T-helper 1 cell treated with Interleukin-12 subunit alpha and Interleukin-12 subunit beta and Interleukin-4 antibody, amounts not matched to agents 30 ng/mL and 1 ng/mL, for 36 hours (primary cell): Measurements from ENCODE around the gene DMD. TPM values are rescaled to one million over a fixed set of nuclear protein-coding genes. Genes with fewer than 3 reads are reported as not detected.

Experiments used
- intact Hi-C: fragments of 100-400 bp; cut with micrococcal nuclease; formaldehyde crosslinking; loops from one replicate; pipeline ENCODE4 v1.15.1; 2024
- total RNA-seq: library from RNA; stranded (reverse); gene quantifications from 2 replicates; pipeline ENCODE4 v1.2.3, GENCODE V29; 2022

The DMD gene
- total RNA-seq, 1 donor from 2014 or later: 18.1 TPM

DNA sequence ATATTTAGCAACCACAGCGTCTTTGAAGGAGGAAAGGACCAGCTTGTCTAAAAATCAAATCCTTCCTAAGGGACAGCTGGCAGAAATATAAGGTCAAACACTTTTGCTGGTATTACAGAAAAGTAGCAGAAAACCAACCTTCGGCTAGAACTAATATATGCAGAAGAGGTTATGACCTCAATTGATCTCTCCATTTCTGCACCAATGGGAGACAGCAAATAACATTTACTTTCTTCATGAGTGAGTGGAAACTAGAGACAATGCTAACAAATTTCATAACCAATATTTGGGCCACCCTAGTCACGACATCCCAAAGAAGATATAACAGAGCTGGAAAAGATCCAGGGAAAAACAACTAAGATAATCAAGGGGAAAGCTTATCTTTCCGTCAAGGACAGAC lies 1892.5 kb downstream of the DMD start:
- intact Hi-C loops: no loop called here

GRCh38 chrX:31316340-31316991 lies 1894.9 kb downstream of the DMD start:
- intact Hi-C loops: no loop called here

DNA sequence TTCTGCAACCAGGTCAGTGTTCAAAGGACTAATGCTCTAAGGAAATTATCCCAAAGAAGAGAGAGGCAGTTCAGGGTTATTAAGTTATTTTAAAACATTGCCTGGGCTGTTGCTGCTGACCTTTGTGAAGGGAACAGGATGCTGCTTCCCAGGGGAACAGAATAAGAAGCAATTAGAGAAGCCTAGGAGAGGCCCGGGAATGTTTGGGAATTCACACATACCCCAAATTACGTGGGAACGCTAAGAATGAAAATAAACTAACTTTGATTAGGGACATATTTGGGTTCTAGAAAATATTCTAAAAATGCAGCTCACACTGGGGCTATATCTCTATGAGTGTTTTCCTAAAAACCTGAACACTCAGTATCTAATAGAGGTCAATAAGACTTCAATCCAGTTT lies 1896.4 kb downstream of the DMD start:
- intact Hi-C loops: no loop called here

DNA sequence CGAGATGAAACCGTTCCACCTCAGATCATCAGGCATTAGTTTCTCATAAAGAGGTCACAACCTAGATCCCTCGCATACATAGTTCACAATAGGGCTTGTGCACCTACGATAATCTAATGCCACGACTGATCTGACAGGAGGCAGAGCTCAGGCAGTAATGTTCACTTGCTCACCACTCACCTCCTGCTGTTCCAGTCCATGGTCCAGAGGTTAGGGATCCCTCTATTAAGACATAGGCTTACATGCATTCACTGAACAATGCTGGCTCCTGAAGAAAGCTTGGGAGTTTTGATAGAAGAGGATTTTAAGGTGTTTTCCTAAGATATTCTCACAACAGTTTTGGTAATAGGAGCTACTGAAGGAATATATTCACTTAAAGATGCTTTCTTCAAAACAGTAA lies 1903.4 kb downstream of the DMD start:
- intact Hi-C loops: no loop called here

DNA sequence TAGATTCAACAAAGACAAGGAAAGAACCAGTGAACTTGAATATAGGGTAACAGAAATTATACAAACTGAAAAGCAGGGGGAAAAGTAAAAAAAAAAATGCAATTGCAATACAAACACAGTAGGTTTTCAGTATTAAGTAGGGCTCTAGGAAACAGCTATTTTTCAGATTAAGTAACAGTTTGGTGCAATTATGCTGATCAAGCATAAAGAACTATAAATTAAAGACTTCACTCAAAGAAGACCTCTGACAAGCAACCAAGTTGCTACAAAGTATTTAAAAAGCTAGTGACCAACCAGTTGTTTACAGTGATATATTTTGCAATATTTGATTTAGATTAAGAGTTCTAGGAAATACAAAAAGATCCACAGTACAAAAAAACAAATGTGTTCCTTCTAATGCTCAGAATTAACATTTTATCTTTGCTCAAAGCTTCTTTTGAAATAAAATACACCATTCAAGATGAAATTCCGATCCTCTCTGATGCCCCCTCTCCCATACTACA lies 1908.7 kb downstream of the DMD start:
- intact Hi-C loops: no loop called here

GRCh38 chrX:31301941-31302340 lies 1909.4 kb downstream of the DMD start:
- intact Hi-C loops: no loop called here

DNA sequence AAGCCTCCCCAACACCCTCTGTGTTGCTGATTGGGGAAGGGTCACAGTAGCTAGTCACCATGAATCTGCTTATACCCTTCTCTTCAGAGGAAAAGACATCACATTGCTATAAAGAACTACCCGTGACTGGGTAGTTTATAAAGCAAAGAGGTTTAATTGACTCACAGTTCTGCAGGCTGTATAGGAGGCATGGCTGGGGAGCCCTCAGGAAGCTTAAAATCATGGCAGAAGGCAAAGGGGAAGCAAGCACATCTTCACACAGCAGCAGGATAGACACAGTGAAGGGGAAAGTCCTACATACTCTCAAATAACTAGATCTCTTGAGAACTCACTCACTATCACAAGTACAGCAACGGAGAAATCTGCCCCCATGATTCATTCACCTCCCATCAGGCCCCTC lies 1910.1 kb downstream of the DMD start:
- intact Hi-C loops: no loop called here

DNA sequence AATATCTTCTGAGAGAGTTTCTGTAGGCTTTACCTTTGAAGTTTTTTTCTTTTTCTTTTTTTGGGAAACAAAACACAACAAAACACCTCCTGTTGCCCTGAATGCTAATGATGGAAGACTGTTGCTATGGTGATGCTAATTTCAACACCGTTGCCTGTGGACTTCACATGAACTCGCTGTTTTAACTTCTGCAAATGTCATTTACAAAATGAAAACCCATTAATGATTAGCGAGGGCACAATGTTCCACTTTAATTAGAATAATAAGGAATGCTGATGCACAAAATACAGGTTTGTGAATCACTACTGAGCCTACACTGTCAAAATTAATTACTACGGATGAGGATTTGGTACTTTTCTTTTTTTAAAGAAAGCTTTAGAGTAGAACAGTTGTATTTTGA lies 1912.4 kb downstream of the DMD start:
- intact Hi-C loops: no loop called here

DNA sequence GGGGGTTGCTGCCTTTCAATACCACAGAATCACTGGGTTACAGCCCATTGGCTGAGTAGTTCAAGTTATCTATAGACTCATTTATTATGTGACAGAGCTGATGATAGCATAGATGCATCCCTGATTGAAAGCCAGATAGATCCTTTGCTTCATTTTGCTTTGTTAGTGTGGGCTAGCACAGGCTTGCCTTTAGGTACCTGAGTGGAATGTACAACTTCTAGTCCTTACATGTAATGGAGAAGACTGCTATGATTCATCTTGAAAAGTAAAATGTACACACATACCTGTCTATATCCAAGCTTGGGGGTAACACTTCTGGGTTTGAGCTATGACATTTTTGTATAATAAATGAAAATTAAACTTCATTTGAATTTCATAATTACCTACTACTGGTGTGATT lies 1913.5 kb downstream of the DMD start:
- intact Hi-C loops: no loop called here

- intact Hi-C loops: loop anchor here (5.0 kb wide), 1 partner anchor 237 kb away; no protein-coding TSS in a partner anchor
These were observed 1916.9 kb downstream of the DMD start for GRCh38 chrX:31294475-31294874.

- intact Hi-C loops: loop anchor here (1.0 to 5.0 kb wide), 5 partner anchors 79 to 557 kb away; no protein-coding TSS in a partner anchor
These were observed 1917.9 kb downstream of the DMD start for GRCh38 chrX:31293409-31293808.

GRCh38 chrX:31291131-31291530 lies 1920.2 kb downstream of the DMD start:
- intact Hi-C loops: loop anchor here (5.0 kb wide), 1 partner anchor 234 kb away; no protein-coding TSS in a partner anchor

DNA sequence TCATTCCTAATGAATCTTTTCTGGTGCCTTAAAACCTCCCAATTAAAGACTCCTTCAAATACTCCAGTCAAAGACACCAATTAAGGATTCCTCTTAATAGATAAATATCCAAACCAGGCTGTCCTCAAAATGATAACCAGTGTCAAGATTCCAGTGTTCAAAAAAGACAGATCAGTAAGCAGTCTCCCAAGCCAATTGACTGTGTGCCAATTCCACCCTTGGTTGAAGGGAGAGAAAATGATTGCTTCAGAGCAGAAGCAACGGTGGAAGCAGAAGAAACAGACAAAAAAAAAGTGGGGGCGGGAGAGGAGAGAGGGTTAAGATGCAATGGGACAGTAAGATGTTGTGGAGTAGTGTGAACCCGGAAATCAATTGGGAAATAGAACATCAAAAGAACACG lies 1923.5 kb downstream of the DMD start:
- intact Hi-C loops: no loop called here

- intact Hi-C loops: no loop called here
These were observed 1930.8 kb downstream of the DMD start for GRCh38 chrX:31280580-31280979.

DNA sequence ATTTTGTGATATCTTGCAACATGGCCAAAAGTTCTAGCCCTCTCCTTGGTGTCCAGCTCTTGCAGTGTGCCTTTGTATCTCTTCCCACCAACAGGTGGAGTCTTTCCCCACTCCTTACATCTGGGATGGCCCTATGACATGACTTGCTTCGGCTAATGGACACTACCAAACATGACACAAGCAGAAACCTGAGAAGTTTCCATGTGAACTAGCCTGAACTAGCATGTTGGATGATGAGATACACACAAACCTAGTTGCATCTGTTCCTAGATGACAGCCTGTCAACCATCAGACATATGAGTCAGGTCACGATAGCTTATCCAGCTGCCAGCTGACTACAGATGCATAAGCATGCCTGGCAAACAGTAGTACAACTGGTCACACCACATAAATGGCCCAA lies 1932.0 kb downstream of the DMD start:
- intact Hi-C loops: no loop called here

DNA sequence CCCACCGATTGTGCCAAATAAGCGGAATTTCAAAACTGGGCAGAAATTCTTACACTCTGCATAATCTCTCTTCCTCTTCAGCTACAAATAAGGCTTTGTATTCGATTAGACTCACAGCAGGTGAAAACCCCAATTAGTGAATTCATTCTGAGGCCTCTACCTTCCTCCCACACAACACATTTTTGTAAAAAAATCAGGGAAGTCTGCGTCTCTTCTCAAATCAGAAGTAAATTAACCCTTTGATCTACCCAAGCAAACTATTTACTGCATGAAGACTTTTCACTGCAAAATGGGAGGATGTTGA lies 1938.9 kb downstream of the DMD start:
- intact Hi-C loops: no loop called here

- intact Hi-C loops: no loop called here
These were observed 1939.5 kb downstream of the DMD start for GRCh38 chrX:31271615-31272471.

- intact Hi-C loops: no loop called here
These were observed 1941.4 kb downstream of the DMD start for GRCh38 chrX:31269914-31270313.

GRCh38 chrX:31268359-31268758 lies 1943.0 kb downstream of the DMD start:
- intact Hi-C loops: no loop called here

DNA sequence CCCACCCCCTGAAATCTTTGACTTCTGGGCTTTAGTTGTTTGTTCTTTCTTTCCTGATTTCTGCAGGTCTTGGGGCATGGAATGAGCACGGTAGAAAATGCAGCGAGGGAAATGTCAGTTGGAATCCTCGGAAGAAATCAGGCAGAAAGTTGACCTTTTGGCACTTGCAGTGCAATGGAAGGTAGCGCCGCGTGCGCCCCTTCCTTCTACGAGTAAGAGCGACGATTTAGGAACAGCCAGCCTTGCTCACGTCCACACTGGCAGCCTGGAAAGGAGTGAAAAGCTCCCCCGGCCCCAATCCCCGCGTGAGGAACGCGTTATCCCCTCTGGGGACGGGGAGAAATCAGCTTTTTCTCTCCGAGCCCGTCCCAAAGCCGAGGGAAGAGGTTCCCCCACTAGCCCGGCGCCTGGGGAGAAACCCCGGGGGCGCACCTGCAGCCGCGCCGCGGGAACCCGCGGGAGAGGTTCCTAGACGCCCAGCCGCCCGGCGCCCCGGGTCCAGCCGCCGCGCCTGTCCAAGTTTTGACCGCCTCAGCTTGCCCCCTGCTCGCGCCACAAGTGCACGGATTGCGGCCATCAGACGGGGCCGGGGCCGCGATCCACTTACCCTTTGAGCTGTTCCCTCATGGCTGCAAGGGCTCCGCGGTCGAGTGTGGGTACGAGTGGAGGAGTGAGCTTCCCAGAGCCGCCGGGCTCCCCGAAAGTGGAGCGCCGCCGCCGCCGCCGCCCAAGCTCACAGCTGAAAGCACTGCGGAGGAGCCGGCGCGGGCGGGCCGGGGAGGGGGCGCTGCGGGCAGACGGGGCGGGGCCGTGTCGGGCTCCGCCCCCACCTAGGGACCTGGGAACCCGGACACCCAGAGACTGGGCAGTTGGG lies 1944.9 kb downstream of the DMD start:
- intact Hi-C loops: loop anchor here (1.0 to 2.0 kb wide), 3 partner anchors 52 to 227 kb away; no protein-coding TSS in a partner anchor

DNA sequence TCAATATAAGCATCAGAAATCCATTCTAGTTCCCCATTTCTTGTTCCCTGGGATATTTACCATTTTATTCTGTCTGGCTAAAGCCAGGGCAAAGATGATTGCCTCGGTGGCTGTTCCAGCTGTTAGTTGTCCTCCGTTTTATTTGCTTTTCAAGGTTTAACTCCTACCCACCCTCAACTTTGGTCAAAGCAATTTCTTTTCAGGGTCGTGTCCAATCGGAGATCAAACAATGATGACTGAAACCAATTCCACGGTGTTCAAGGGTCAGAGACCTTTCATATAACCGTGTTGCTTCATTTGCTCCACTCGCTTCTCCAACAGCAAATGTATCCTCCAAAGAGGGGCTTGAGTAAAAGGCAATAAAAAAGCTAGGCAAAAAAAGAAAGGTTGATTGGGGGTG lies 1946.0 kb downstream of the DMD start:
- intact Hi-C loops: no loop called here

DNA sequence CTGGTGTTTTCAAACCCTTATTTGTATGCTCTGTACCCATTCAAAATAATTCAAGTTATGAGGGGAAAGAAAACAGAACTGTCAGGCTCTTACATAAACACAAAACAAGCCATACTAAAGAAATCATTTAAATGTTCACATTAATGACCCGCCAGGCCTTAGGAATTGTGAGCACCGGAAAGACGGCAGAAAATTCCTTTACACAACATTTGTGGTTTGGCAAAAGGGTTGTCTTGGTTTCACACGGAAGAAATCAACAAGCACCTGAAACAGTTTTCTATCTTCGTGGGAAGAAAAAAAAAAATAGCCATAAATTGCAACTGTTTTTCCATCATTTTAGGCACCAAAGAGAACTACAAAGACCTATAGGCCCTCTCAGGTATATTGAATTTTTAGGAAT lies 1951.0 kb downstream of the DMD start:
- intact Hi-C loops: no loop called here
